NT2/D1 (cell line): ENCODE results near the gene PARD3.
"Not testable (repeated sequence)": the region's sequence is repeated elsewhere in the genome, so short reads cannot be mapped to it uniquely, and the experiment has no call there.

ENCODE experiments used
- DNase-seq: peaks from one replicate; pipeline ENCODE4 v3.0.0-alpha.2; 2011; ENCODE audit warnings: low read depth, low spot score
- H3K27me3 ChIP-seq: 2 replicates; pipeline ENCODE4 v1.6.0; 2011; ENCODE audit warnings: mild to moderate bottlenecking; ENCODE audit not compliant: insufficient read length, insufficient read depth
- H3K36me3 ChIP-seq: 2 replicates; pipeline ENCODE4 v1.6.1; 2011; ENCODE audit warnings: mild to moderate bottlenecking, low read length, mixed read lengths; ENCODE audit not compliant: insufficient read depth, insufficient read length
- H3K4me1 ChIP-seq: 2 replicates; pipeline ENCODE4 v1.5.1; 2011; ENCODE audit not compliant: insufficient read depth, insufficient read length
- H3K4me3 ChIP-seq: 2 replicates; pipeline ENCODE4 v1.5.1; 2011; ENCODE audit warnings: low read depth; ENCODE audit not compliant: insufficient read length
- H3K9ac ChIP-seq: 2 replicates; pipeline ENCODE4 v1.6.0; 2011; ENCODE audit warnings: low read depth; ENCODE audit not compliant: insufficient read length
- H3K9me3 ChIP-seq: 2 replicates; pipeline ENCODE4 v1.5.1; 2011; ENCODE audit warnings: mild to moderate bottlenecking, low read length; ENCODE audit not compliant: insufficient read depth
- SUZ12 ChIP-seq: IDR thresholded peaks from 2 replicates; pipeline ENCODE4 v1.6.1; 2011; ENCODE audit not compliant: insufficient read length, insufficient read depth; ENCODE audit errors: extremely low read depth
- YY1 ChIP-seq: IDR thresholded peaks from 2 replicates; pipeline ENCODE4 v1.6.1; 2011; ENCODE audit not compliant: insufficient read length, insufficient read depth
- ZNF274 ChIP-seq: IDR thresholded peaks from 2 replicates; pipeline ENCODE4 v1.6.1; 2011; ENCODE audit warnings: mild to moderate bottlenecking, low read depth, low read length

PARD3 gene

GRCh38 chr10:34399013-34399412, 416.1 kb downstream of the PARD3 start:
- no peak overlapping the region for H3K9ac ChIP-seq
- no peaks in the 10 kb centered on the region for H3K4me1 ChIP-seq
- no peak for DNase-seq
- no peak overlapping the region for H3K4me3 ChIP-seq
- no peaks in the 10 kb centered on the region for H3K27me3 ChIP-seq
- H3K9me3 ChIP-seq = no peaks in the 10 kb centered on the region
- H3K36me3 ChIP-seq = no peaks in the 10 kb centered on the region
- TF ChIP-seq ZNF274 (no peak), SUZ12 (no peak), YY1 (no peak)

- no peak for TF ChIP-seq SUZ12
- TF ChIP-seq YY1 = no peak
- TF ChIP-seq ZNF274 = no peak
- Histone ChIP-seq H3K4me3 (no peak overlapping the region), H3K9ac (no peak overlapping the region), H3K4me1 (no peaks in the 10 kb centered on the region), H3K27me3 (no peaks in the 10 kb centered on the region), H3K36me3 (no peaks in the 10 kb centered on the region), H3K9me3 (no peaks in the 10 kb centered on the region)
- DNase-seq = no peak
Measured at GRCh38 chr10:34397324-34397723, 417.8 kb downstream of the PARD3 start.

GRCh38 chr10:34396663-34397062, 418.4 kb downstream of the PARD3 start:
- Histone ChIP-seq H3K27me3 (no peaks in the 10 kb centered on the region), H3K4me3 (no peak overlapping the region), H3K36me3 (no peaks in the 10 kb centered on the region), H3K9ac (no peak overlapping the region), H3K4me1 (no peaks in the 10 kb centered on the region), H3K9me3 (no peaks in the 10 kb centered on the region)
- DNase-seq = no peak
- TF ChIP-seq YY1 (no peak), ZNF274 (no peak), SUZ12 (no peak)

GRCh38 chr10:34392641-34393170, 422.4 kb downstream of the PARD3 start:
- Histone ChIP-seq H3K27me3 (no peaks in the 10 kb centered on the region), H3K9me3 (no peaks in the 10 kb centered on the region), H3K36me3 (no peaks in the 10 kb centered on the region), H3K4me1 (no peaks in the 10 kb centered on the region), H3K4me3 (no peak overlapping the region), H3K9ac (no peak overlapping the region)
- TF ChIP-seq ZNF274 = no peak
- no peak for TF ChIP-seq SUZ12
- no peak for TF ChIP-seq YY1
- DNase-seq = no peak

- DNase-seq, H3K4me3 ChIP-seq: not testable (repeated sequence)
Measured at GRCh38 chr10:34391168-34391567, 423.9 kb downstream of the PARD3 start.

GRCh38 chr10:34389801-34390200, 425.3 kb downstream of the PARD3 start:
- H3K4me1 ChIP-seq = no peaks in the 10 kb centered on the region
- no peaks in the 10 kb centered on the region for H3K27me3 ChIP-seq
- TF ChIP-seq ZNF274 (no peak), SUZ12 (no peak), YY1 (no peak)
- DNase-seq = no peak
- no peak overlapping the region for H3K4me3 ChIP-seq
- H3K9me3 ChIP-seq = no peaks in the 10 kb centered on the region
- no peaks in the 10 kb centered on the region for H3K36me3 ChIP-seq
- no peak overlapping the region for H3K9ac ChIP-seq

More at GRCh38 chr10:34391168-34391567, 423.9 kb downstream of the PARD3 start:
- H3K36me3 ChIP-seq, H3K4me1 ChIP-seq, H3K9me3 ChIP-seq, H3K9ac ChIP-seq, H3K27me3 ChIP-seq: not testable (repeated sequence)

- TF ChIP-seq YY1 (no peak), SUZ12 (no peak), ZNF274 (no peak)
- H3K4me3 ChIP-seq = no peak overlapping the region
- no peaks in the 10 kb centered on the region for H3K4me1 ChIP-seq
- no peak for DNase-seq
- peaks cover 3% of the 10 kb centered on the region for H3K36me3 ChIP-seq
- no peak overlapping the region for H3K9ac ChIP-seq
- H3K9me3 ChIP-seq = no peaks in the 10 kb centered on the region
- H3K27me3 ChIP-seq = no peaks in the 10 kb centered on the region
Measured at GRCh38 chr10:34386921-34387320, 428.2 kb downstream of the PARD3 start.

- Histone ChIP-seq H3K9ac (no peak overlapping the region), H3K4me1 (no peaks in the 10 kb centered on the region), H3K4me3 (no peak overlapping the region), H3K9me3 (no peaks in the 10 kb centered on the region), H3K27me3 (no peaks in the 10 kb centered on the region), H3K36me3 (peaks cover 3% of the 10 kb centered on the region)
- TF ChIP-seq YY1 = no peak
- TF ChIP-seq SUZ12 = no peak
- no peak for TF ChIP-seq ZNF274
- no peak for DNase-seq
Measured at GRCh38 chr10:34384372-34384771, 430.7 kb downstream of the PARD3 start.
